SK-N-SH treated with all-trans-retinoic acid at 6 μM for 48 hours (cell line): ENCODE measurements around the gene ATP6AP1.

Source experiments
- ATAC-seq: fragments of 200-7000 bp; cut with Tn5 transposase; 3 replicates; pipeline ENCODE4 v1.9.1; 2020; ENCODE audit warnings: mild to moderate bottlenecking, moderate library complexity
- ARNTL ChIP-seq: fragments of 450-650 bp; formaldehyde crosslinking; IDR thresholded peaks from 2 replicates; pipeline ENCODE4 v1.5.0; 2020; ENCODE audit warnings: low read depth, mild to moderate bottlenecking, moderate library complexity, borderline replicate concordance
- BACH2 ChIP-seq: fragments of 250-450 bp; sonication (Bioruptor Pico); IDR thresholded peaks from 2 replicates; pipeline ENCODE4 v1.9.0; 2021; ENCODE audit warnings: mild to moderate bottlenecking, borderline replicate concordance
- CREB5 ChIP-seq: fragments of 250-450 bp; sonication (Bioruptor Pico); IDR thresholded peaks from 2 replicates; pipeline ENCODE4 v1.5.1; 2020; ENCODE audit warnings: low read depth, mild to moderate bottlenecking, moderate library complexity
- CSDC2 ChIP-seq: fragments of 250-450 bp; sonication (Bioruptor Pico); IDR thresholded peaks from 2 replicates; pipeline ENCODE4 v1.5.0; 2020; ENCODE audit warnings: mild to moderate bottlenecking, moderate library complexity
- CSRNP3 ChIP-seq: fragments of 250-450 bp; sonication (Bioruptor Pico); IDR thresholded peaks from 2 replicates; pipeline ENCODE4 v1.5.1; 2021; ENCODE audit warnings: mild to moderate bottlenecking, moderate library complexity
- ISL1 ChIP-seq: fragments of 250-450 bp; sonication (Bioruptor Pico); IDR thresholded peaks from 2 replicates; pipeline ENCODE4 v2.1.2; 2022; ENCODE audit warnings: mild to moderate bottlenecking, moderate library complexity
- OSR1 ChIP-seq: fragments of 250-450 bp; sonication (Bioruptor Pico); IDR thresholded peaks from 2 replicates; pipeline ENCODE4 v1.8.0; 2022; ENCODE audit warnings: moderate library complexity, mild to moderate bottlenecking, inconsistent platforms
- PATZ1 ChIP-seq: fragments of 250-450 bp; sonication (Bioruptor Pico); IDR thresholded peaks from 2 replicates; pipeline ENCODE4 v1.8.0; 2020; ENCODE audit warnings: mild to moderate bottlenecking, moderate library complexity, borderline replicate concordance
- POU6F1 ChIP-seq: fragments of 250-450 bp; sonication (Bioruptor Pico); IDR thresholded peaks from 2 replicates; pipeline ENCODE4 v1.8.0; 2021; ENCODE audit warnings: low read depth, mild to moderate bottlenecking, moderate library complexity, borderline replicate concordance
- RARB ChIP-seq: fragments of 250-450 bp; sonication (Bioruptor Pico); IDR thresholded peaks from 2 replicates; pipeline ENCODE4 v1.8.0; 2021; ENCODE audit warnings: mild to moderate bottlenecking, moderate library complexity
- TCF4 ChIP-seq: fragments of 250-450 bp; sonication (Bioruptor Pico); IDR thresholded peaks from 2 replicates; pipeline ENCODE4 v1.8.0; 2021; ENCODE audit warnings: mild to moderate bottlenecking, moderate library complexity, borderline replicate concordance
- TOX ChIP-seq: fragments of 250-450 bp; sonication (Bioruptor Pico); IDR thresholded peaks from 2 replicates; pipeline ENCODE4 v1.8.0; 2021; ENCODE audit warnings: mild to moderate bottlenecking, moderate library complexity, borderline replicate concordance
- TSHZ2 ChIP-seq: fragments of 250-450 bp; sonication (Bioruptor Pico); IDR thresholded peaks from 2 replicates; pipeline ENCODE4 v1.5.0; 2020; ENCODE audit warnings: mild to moderate bottlenecking, moderate library complexity
- ZC3H10 ChIP-seq: fragments of 250-450 bp; sonication (Bioruptor Pico); IDR thresholded peaks from 2 replicates; pipeline ENCODE4 v1.5.1; 2021; ENCODE audit warnings: mild to moderate bottlenecking, moderate library complexity
- ZFP3 ChIP-seq: fragments of 250-450 bp; sonication (Bioruptor Pico); IDR thresholded peaks from 2 replicates; pipeline ENCODE4 v1.5.0; 2020; ENCODE audit warnings: mild to moderate bottlenecking, moderate library complexity
- ZNF565 ChIP-seq: fragments of 450-650 bp; formaldehyde crosslinking; conservative IDR thresholded peaks from 2 replicates; pipeline ENCODE4 v1.5.0; 2020; ENCODE audit warnings: low read depth, mild to moderate bottlenecking, moderate library complexity
- ZNF8 ChIP-seq: fragments of 450-650 bp; formaldehyde crosslinking; IDR thresholded peaks from 2 replicates; pipeline ENCODE4 v1.5.0; 2020; ENCODE audit warnings: mild to moderate bottlenecking, moderate library complexity

The ATP6AP1 gene

GRCh38 chrX:154439841-154440240, 11.4 kb downstream of the ATP6AP1 start (continued):
- no peak for TF ChIP-seq CSRNP3 (CRISPR knock-in tag)
- TF ChIP-seq POU6F1: no peak
- no peak for TF ChIP-seq RARB (CRISPR knock-in tag)
- no peak for TF ChIP-seq ZC3H10 (CRISPR knock-in tag)
- TF ChIP-seq ISL1 (CRISPR knock-in tag): no peak
- no peak for TF ChIP-seq ZNF565

GRCh38 chrX:154440623-154441357, 12.3 kb downstream of the ATP6AP1 start:
- no peak for ATAC-seq
- TF ChIP-seq TCF4 (no peak), ARNTL (CRISPR knock-in tag) (no peak), ISL1 (CRISPR knock-in tag) (no peak), CSRNP3 (CRISPR knock-in tag) (no peak), ZNF8 (CRISPR knock-in tag) (no peak), CREB5 (CRISPR knock-in tag) (no peak), ZNF565 (no peak), CSDC2 (CRISPR knock-in tag) (no peak), OSR1 (no peak), BACH2 (no peak), PATZ1 (CRISPR knock-in tag) (no peak), TOX (CRISPR knock-in tag) (no peak), TSHZ2 (no peak), ZC3H10 (CRISPR knock-in tag) (no peak), ZFP3 (CRISPR knock-in tag) (no peak)

- no peak for TF ChIP-seq ZC3H10 (CRISPR knock-in tag)
- TF ChIP-seq CREB5 (CRISPR knock-in tag): no peak
- no peak for TF ChIP-seq TOX (CRISPR knock-in tag)
- TF ChIP-seq CSDC2 (CRISPR knock-in tag): no peak
- no peak for TF ChIP-seq TSHZ2
- ATAC-seq: no peak
Observed at GRCh38 chrX:154441564-154441963, 13.1 kb downstream of the ATP6AP1 start.
